A549 (cell line): Measurements from ENCODE around the gene ANKRD13C.

Experiments used
- BHLHE40 ChIP-seq: IDR thresholded peaks from 2 replicates; pipeline ENCODE4 v1.6.1; 2012; ENCODE audit warnings: low read depth, low read length, inconsistent platforms
- ESRRA ChIP-seq: fragments of 150-350 bp; IDR thresholded peaks from 2 replicates; pipeline ENCODE4 v1.6.1; 2014; ENCODE audit warnings: mild to moderate bottlenecking, low read length, borderline replicate concordance
- TF ChIP-seq, protein P1 (sequence below): fragments of >200 bp; sonication (Bioruptor Twin); formaldehyde crosslinking; IDR thresholded peaks from 3 replicates; pipeline ENCODE4 v1.5.1; 2016

DNA sequence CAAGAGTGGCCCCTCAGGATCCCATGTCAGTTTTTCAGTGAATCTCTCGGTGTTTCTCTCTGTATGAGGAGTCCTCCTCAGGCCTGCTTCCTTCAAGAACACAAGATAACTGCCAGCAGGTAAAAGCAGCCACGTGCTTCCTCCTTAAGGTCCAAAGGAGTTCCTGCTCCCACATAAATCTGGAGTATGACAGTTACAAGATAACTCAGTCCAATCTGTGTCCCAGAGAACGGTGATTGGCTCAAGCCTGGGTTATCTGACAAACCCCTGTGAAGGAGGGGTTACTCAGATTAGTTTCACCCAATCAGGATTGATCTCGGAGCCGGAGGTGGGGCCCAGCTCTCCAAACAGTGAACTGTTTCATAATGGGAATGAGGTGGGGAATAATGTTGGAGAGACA lies 5.8 kb upstream of the ANKRD13C start:
- TF ChIP-seq ESRRA = no peak
- TF ChIP-seq, protein P1, sequence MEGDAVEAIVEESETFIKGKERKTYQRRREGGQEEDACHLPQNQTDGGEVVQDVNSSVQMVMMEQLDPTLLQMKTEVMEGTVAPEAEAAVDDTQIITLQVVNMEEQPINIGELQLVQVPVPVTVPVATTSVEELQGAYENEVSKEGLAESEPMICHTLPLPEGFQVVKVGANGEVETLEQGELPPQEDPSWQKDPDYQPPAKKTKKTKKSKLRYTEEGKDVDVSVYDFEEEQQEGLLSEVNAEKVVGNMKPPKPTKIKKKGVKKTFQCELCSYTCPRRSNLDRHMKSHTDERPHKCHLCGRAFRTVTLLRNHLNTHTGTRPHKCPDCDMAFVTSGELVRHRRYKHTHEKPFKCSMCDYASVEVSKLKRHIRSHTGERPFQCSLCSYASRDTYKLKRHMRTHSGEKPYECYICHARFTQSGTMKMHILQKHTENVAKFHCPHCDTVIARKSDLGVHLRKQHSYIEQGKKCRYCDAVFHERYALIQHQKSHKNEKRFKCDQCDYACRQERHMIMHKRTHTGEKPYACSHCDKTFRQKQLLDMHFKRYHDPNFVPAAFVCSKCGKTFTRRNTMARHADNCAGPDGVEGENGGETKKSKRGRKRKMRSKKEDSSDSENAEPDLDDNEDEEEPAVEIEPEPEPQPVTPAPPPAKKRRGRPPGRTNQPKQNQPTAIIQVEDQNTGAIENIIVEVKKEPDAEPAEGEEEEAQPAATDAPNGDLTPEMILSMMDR = no peak
- no peak for TF ChIP-seq BHLHE40
